Keratinocyte (primary cell): ENCODE results near the gene UNC13A.

Source experiments
- EZH2 ChIP-seq: IDR thresholded peaks from one replicate; pipeline ENCODE4 v1.6.1; 2012; ENCODE audit warnings: inconsistent platforms, mild to moderate bottlenecking, low read length, moderate library complexity
- TF ChIP-seq, protein P1 (sequence below), 3 experiments: IDR thresholded peaks in 1 of 3; conservative IDR thresholded peaks in 1 of 3; optimal IDR thresholded peaks in 1 of 3; 2 replicates in 2 of 3; 3 replicates in 1 of 3; pipeline versions ENCODE3 to v1.5.1; 2011; ENCODE audit warnings: low read length in 3 of 3, mild to moderate bottlenecking in 3 of 3, moderate library complexity in 2 of 3, control low read depth in 1 of 3, inconsistent platforms in 1 of 3; ENCODE audit not compliant: insufficient read depth in 2 of 3; ENCODE audit errors: extremely low read depth in 1 of 3

DNA sequence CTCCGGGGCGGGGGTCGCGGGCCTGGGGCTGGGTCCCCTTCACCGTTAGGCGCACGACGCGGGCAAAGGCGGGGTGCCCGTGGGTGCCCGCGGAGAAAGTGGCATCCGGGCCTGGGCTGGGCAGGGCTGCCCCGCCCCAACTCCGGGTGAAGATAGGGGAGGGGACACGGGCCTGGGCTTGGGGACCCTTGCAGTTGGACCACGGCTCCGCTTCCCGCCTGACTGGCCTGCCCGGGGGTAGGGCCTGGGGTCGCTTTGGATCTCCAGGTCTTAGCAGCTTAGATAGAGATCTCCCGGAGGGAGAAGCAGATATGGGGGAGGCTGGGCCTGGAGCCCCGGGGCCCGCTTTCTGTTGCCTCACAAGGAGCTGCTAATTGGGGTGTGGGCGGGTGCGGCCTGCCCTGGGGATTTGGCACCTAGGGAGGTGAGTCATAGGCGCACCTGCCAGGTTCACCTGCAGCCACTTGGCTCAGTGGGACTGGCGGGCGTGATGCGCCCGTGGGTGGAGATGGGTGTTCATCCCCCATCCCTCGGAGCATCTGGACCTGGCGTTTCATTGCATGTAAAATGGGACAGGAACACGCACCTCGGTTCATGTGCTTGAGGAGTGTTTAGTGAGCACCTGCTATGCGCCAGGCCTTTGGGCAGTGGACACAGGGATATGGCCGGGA lies 31.7 kb upstream of the UNC13A start:
- TF ChIP-seq, protein P1, sequence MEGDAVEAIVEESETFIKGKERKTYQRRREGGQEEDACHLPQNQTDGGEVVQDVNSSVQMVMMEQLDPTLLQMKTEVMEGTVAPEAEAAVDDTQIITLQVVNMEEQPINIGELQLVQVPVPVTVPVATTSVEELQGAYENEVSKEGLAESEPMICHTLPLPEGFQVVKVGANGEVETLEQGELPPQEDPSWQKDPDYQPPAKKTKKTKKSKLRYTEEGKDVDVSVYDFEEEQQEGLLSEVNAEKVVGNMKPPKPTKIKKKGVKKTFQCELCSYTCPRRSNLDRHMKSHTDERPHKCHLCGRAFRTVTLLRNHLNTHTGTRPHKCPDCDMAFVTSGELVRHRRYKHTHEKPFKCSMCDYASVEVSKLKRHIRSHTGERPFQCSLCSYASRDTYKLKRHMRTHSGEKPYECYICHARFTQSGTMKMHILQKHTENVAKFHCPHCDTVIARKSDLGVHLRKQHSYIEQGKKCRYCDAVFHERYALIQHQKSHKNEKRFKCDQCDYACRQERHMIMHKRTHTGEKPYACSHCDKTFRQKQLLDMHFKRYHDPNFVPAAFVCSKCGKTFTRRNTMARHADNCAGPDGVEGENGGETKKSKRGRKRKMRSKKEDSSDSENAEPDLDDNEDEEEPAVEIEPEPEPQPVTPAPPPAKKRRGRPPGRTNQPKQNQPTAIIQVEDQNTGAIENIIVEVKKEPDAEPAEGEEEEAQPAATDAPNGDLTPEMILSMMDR (optimal IDR thresholded peaks at IDR 0.05 in 1 of 3, IDR thresholded peaks at IDR 0.05 in 1 of 3, conservative IDR thresholded peaks at IDR 0.05 in 1 of 3; ENCODE audit: extremely low read depth in 1 of 3, insufficient read depth in 2 of 3, low read length in 3 of 3), result no peak
- TF ChIP-seq EZH2, result no peak
